K562 (cell line): ENCODE measurements around the gene PARD3. TPM values are rescaled to one million over a fixed set of nuclear protein-coding genes. Genes with fewer than 3 reads are reported as not detected.
"Not testable (repeated sequence)": the region's sequence is repeated elsewhere in the genome, so short reads cannot be mapped to it uniquely, and the experiment has no call there.

ENCODE experiments used
- ATAC-seq: fragments of 200-7000 bp; cut with Tn5 transposase; 3 replicates; pipeline ENCODE4 v1.9.1; 2020; ENCODE audit warnings: moderate library complexity
- BruUV-seq: library from RNA; stranded (reverse); fragments of 400-500 nt; replicated peaks from 2 replicates; lab custom pipeline; 2021; lab: Mats Ljungman, UMichigan
- CTCF ChIA-PET: fragments of 300-600 bp; formaldehyde crosslinking; extraction: SDS; loops from one replicate; lab custom pipeline; 2021; ENCODE audit warnings: low intra/inter-chr PET ratio; lab: Yijun Ruan, JAX
- POLR2A ChIA-PET: fragments of 300-600, 350-650 bp; sonication (Branson Sonifier 250); formaldehyde crosslinking; extraction: SDS; loops from one replicate; lab custom pipeline; 2021; ENCODE audit warnings: antibody characterized with exemption, inconsistent platforms; lab: Yijun Ruan, JAX
- DNase-seq, 4 experiments: peaks; one replicate each; pipeline versions ENCODE4 v3.0.0 to v3.0.0-alpha.2; 2011 to 2018; ENCODE audit warnings: low spot score in 3 of 4, mixed read lengths in 3 of 4; ENCODE audit errors: extremely low read depth in 1 of 4
- FAIRE-seq: peaks from 2 replicates; lab custom pipeline; 2011; peaks lifted over from hg19 to GRCh38; lab: Jason Lieb, UNC
- H2AFZ ChIP-seq: 2 replicates; pipeline ENCODE4 v1.6.0; 2011; ENCODE audit warnings: low read depth, low read length, control low read depth, inconsistent platforms
- H3K27ac ChIP-seq: fragments of 200-600 bp; 3 replicates; pipeline ENCODE4 v1.8.0; 2011; ENCODE audit warnings: low read depth, mild to moderate bottlenecking, control low read depth, inconsistent platforms, low read length, moderate library complexity, mixed read lengths; ENCODE audit errors: extremely low read depth
- H3K27me3 ChIP-seq, 2 experiments: fragments of 300-600 bp in 1 of 2; 2 replicates in 1 of 2; 3 replicates in 1 of 2; pipeline versions ENCODE4 v1.6.0 to v1.8.0; 2011; ENCODE audit warnings: inconsistent platforms in 2 of 2, low read length in 2 of 2, mild to moderate bottlenecking in 1 of 2, mixed read lengths in 1 of 2, moderate library complexity in 1 of 2; ENCODE audit not compliant: control insufficient read depth in 2 of 2, insufficient read depth in 2 of 2
- H3K36me3 ChIP-seq: fragments of 300-600 bp; 3 replicates; pipeline ENCODE4 v1.8.0; 2011; ENCODE audit warnings: mild to moderate bottlenecking, low read length, inconsistent platforms; ENCODE audit not compliant: control insufficient read depth, insufficient read depth
- H3K4me1 ChIP-seq, 2 experiments: fragments of 200-600 bp in 1 of 2; replicated peaks in 1 of 2; 2 replicates in 1 of 2; 3 replicates in 1 of 2; pipeline versions ENCODE4 v1.5.1 to v1.8.0; 2011; ENCODE audit warnings: inconsistent platforms in 2 of 2, low read length in 2 of 2, mild to moderate bottlenecking in 1 of 2, mixed read lengths in 1 of 2, moderate library complexity in 1 of 2; ENCODE audit not compliant: control insufficient read depth in 2 of 2, insufficient read depth in 2 of 2
- H3K4me2 ChIP-seq: 2 replicates; pipeline ENCODE4 v1.6.1; 2011; ENCODE audit warnings: low read length, control low read depth, inconsistent platforms, mixed read lengths; ENCODE audit not compliant: insufficient read depth
- H3K4me3 ChIP-seq: fragments of 200-600 bp; sonication (generic), shearing (Covaris generic); 2 replicates; pipeline ENCODE4 v1.5.1; 2016; ENCODE audit warnings: control low read depth, inconsistent platforms
- H3K79me2 ChIP-seq: fragments of 200-600 bp; 3 replicates; pipeline ENCODE4 v1.8.0; 2011; ENCODE audit warnings: low read length, inconsistent platforms; ENCODE audit not compliant: control insufficient read depth, insufficient read depth
- H3K9ac ChIP-seq, 2 experiments: 2 replicates each; pipeline versions ENCODE4 v1.6.0 to v1.6.1; 2011; ENCODE audit warnings: low read depth in 2 of 2, low read length in 2 of 2, control low read depth in 1 of 2, inconsistent platforms in 1 of 2, mild to moderate bottlenecking in 1 of 2, mixed read lengths in 1 of 2; ENCODE audit not compliant: insufficient read depth in 1 of 2
- H3K9me1 ChIP-seq: one replicate; pipeline ENCODE4 v1.6.0; 2011; ENCODE audit warnings: inconsistent platforms, mild to moderate bottlenecking, low read length, moderate library complexity; ENCODE audit not compliant: control insufficient read depth, insufficient read depth
- H3K9me3 ChIP-seq: replicated peaks from 2 replicates; pipeline ENCODE4 v1.5.1; 2011; ENCODE audit warnings: low read depth, low read length, inconsistent platforms; ENCODE audit not compliant: control insufficient read depth, insufficient read depth
- H4K20me1 ChIP-seq: replicated peaks from 2 replicates; pipeline ENCODE4 v1.6.1; 2011; ENCODE audit warnings: low read length, inconsistent platforms, mixed read lengths; ENCODE audit not compliant: control insufficient read depth, insufficient read depth
- ZNF23 ChIP-seq: fragments of 250-450 bp; sonication (Bioruptor Pico); IDR thresholded peaks from 2 replicates; pipeline ENCODE4 v1.4.0; 2020; ENCODE audit warnings: mild to moderate bottlenecking
- WGBS: fragments of 100-300 bp; shearing (Covaris generic); methylation state at CpG from one replicate; pipeline ENCODE4 v1.1.6; 2016; ENCODE audit warnings: low coverage, mixed read lengths; ENCODE audit not compliant: insufficient coverage; ENCODE audit errors: missing lambda C conversion rate; 5-methylcytosine and 5-hydroxymethylcytosine counted together
- in situ Hi-C: fragments of 300-500 bp; cut with MboI; formaldehyde crosslinking; loops from 4 replicates; pipeline ENCODE4 v1.15.0; 2018; ENCODE audit warnings: inconsistent platforms, mixed read lengths
- intact Hi-C: fragments of 100-400 bp; cut with micrococcal nuclease; formaldehyde crosslinking; loops from 2 replicates; pipeline ENCODE4 v1.14.2; 2022
- polyA plus RNA-seq, 8 experiments: library from polyadenylated mRNA; depleted of rRNA in 4 of 8; stranded (reverse) in 5 of 8; unstranded in 3 of 8; fragments of >200 nt; fragmentation: Nextera tagmentation in 2 of 8; fragmentation: Illumina TruSeq in 1 of 8; extraction: Ambion mirVana in 2 of 8; extraction: Trizol in 1 of 8; gene quantifications; 2 replicates each; pipeline versions ENCODE4 v1.2.1 to v1.2.3, GENCODE V29; 2011 to 2014; ENCODE audit warnings: inconsistent platforms in 1 of 8, missing spikeins in 1 of 8
- total RNA-seq, 7 experiments: library from RNA; depleted of rRNA in 6 of 7; stranded (reverse); fragments of >200 nt in 6 of 7; fragmentation: Illumina TruSeq in 2 of 7; extraction: Trizol in 2 of 7; gene quantifications; 2 replicates each; pipeline versions ENCODE4 v1.2.1 to v1.2.3, GENCODE V29; 2011 to 2021; ENCODE audit warnings: low replicate concordance in 1 of 7
- TF ChIP-seq, protein P1 (sequence below): sonication (generic); formaldehyde crosslinking; IDR thresholded peaks from 2 replicates; pipeline ENCODE4 v1.8.1; 2023; ENCODE audit warnings: mild to moderate bottlenecking, missing genetic modification reagents, moderate library complexity

The PARD3 gene
- total and polyA plus RNA-seq, 9 of the 15 experiments (the other 6 are each of a cell fraction or from before 2014, with no cell fraction given), result 2.7 to 11.7 (median 7.7) TPM

DNA sequence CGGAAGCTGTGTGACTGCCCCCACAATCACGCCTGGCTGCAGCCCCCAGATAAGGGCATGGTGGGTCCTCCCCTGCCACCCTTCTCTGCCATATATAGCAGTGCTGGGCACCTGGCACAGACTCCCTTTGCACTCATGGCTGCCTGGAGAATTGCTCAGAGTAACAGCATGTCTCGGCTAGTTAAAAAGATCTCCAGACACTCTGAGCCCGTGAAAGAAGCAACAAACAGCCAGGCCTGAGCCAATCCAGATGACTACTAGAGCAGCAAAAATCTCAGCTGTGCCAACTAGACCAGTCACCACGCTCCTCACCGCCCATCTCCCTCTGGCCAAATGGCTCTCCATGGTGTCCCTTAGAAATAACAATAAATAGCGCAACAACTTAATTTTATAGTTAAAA, 71.3 kb downstream of the PARD3 start (continued):
- TF ChIP-seq, protein P1, sequence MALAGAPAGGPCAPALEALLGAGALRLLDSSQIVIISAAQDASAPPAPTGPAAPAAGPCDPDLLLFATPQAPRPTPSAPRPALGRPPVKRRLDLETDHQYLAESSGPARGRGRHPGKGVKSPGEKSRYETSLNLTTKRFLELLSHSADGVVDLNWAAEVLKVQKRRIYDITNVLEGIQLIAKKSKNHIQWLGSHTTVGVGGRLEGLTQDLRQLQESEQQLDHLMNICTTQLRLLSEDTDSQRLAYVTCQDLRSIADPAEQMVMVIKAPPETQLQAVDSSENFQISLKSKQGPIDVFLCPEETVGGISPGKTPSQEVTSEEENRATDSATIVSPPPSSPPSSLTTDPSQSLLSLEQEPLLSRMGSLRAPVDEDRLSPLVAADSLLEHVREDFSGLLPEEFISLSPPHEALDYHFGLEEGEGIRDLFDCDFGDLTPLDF (CRISPR knock-in tag), result no peak

DNA sequence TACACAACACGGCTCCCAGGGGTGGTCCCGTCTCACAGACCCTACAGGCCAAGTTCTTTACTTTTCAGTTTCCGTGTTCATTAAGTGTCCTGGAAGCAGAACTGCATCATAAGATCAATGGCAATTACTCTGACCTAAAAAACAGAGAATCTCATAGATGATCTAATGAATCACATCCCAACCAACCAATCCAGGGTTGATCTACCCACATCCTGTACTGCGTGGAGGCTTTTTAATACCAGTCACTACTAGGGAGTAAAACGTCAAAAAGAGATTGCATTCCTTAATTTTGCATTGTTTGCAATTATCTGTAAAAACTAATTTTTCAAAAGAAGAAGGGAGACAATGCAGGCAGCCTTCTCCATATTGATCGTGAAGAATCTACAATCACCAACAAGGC, 72.6 kb downstream of the PARD3 start:
- Histone ChIP-seq H3K9me3 (no peaks in the 10 kb centered on the region), H3K36me3 (no peaks in the 10 kb centered on the region), H3K27me3 (peaks cover 0 to 6% of the 10 kb centered on the region in 2 experiments; a peak in 1 of 5 replicates), H3K4me1 (peaks cover 0 to 4% of the 10 kb centered on the region in 2 experiments; a peak in 3 of 5 replicates), H3K9ac (no peak overlapping the region), H2AFZ (no peak overlapping the region), H3K79me2 (no peaks in the 10 kb centered on the region), H3K4me2 (no peak overlapping the region), H3K4me3 (no peak overlapping the region), H4K20me1 (no peaks in the 10 kb centered on the region), H3K9me1 (no peaks in the 10 kb centered on the region), H3K27ac (no peak overlapping the region)
- DNase-seq (no peak), ATAC-seq (no peak), FAIRE-seq (no peak)
- intact Hi-C loops (no loop called here), in situ Hi-C loops (no loop called here)
- ChIA-PET CTCF (no interaction called here), POLR2A (no interaction called here)
- TF ChIP-seq ZNF23, result no peak
- BruUV-seq, result no TSS peak
- 45% methylated on average over 6 of the region's 6 CpGs for WGBS

DNA sequence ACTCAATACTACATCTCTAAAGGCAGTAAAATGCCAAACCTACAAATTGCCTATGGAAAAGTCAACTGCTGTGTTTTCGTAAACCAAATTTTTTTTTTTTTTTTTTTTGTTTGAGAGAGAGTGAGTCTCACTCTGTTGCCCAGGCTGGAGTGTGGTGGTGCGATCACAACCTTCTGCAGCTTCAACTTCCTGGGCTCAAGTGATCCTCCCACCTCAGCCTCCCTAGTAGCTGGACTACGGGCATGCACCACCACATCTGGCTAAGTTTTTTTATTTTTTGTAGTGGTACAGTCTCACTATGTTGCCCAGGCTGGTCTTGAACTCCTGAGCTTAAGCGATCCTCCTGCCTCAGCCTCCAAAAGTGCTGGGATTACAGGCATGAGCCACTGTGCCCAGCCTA, 74.0 kb downstream of the PARD3 start:
- ATAC-seq, H3K4me1 ChIP-seq, FAIRE-seq, DNase-seq, H3K9me3 ChIP-seq, H4K20me1 ChIP-seq, in situ Hi-C loops, H3K27ac ChIP-seq, H3K79me2 ChIP-seq, H3K36me3 ChIP-seq, H3K9ac ChIP-seq, H3K27me3 ChIP-seq, H3K4me2 ChIP-seq, BruUV-seq, H3K4me3 ChIP-seq, CTCF ChIA-PET, intact Hi-C loops, H3K9me1 ChIP-seq, H2AFZ ChIP-seq: not testable (repeated sequence)
- 30% methylated on average over 3 of the region's 4 CpGs for WGBS
- POLR2A ChIA-PET, result interaction anchor here (0.6 to 1.2 kb wide), 3 partner anchors 9 to 158 kb away, joined by 3 to 4 read pairs (median 4); no protein-coding TSS in a partner anchor
